ENCODE data around the gene ZC3H6. TPM values are rescaled to one million over a fixed set of nuclear protein-coding genes. Genes with fewer than 3 reads are reported as not detected.

ZC3H6 gene
- polyA plus RNA-seq, 1 of the 3 experiments (the other 2 are of a cell fraction), result 0.71 TPM

- H3K9ac ChIP-seq, result no peak overlapping the region
- no peaks in the 10 kb centered on the region; the same call in 1 of the 2 replicates for H3K79me2 ChIP-seq (ENCODE audit: insufficient read depth)
- H3K27ac ChIP-seq (ENCODE audit: low read depth in 2 of 2, low read length in 1 of 2), result no peak overlapping the region
- no peaks in the 10 kb centered on the region for H3K9me2 ChIP-seq
- peaks cover 0 to 5% of the 10 kb centered on the region in 2 experiments; a peak in 1 of 4 replicates for H3K4me1 ChIP-seq (ENCODE audit: control insufficient read depth in 1 of 2, insufficient read depth in 2 of 2, low read depth in 1 of 2, low read length in 1 of 2)
- H3F3A ChIP-seq (replicated peaks; ENCODE audit: insufficient read depth), result peaks cover 9% of the 10 kb centered on the region
- H2AFZ ChIP-seq (ENCODE audit: low read depth), result no peak overlapping the region
- no peak for DNase-seq
- H3K4me2 ChIP-seq, result no peak overlapping the region
- no peaks in the 10 kb centered on the region for H4K20me1 ChIP-seq (ENCODE audit: insufficient read depth)
- CTCF ChIA-PET, result no interaction called here
- POLR2A ChIA-PET, result no interaction called here
- no peak overlapping the region for H3K4me3 ChIP-seq (ENCODE audit: low read depth in 2 of 2, low read length in 1 of 2)
- TF ChIP-seq ZBTB33 (IDR thresholded peaks at IDR 0.05; ENCODE audit: borderline replicate concordance, low read depth), result no peak
- TF ChIP-seq RAD21 (IDR thresholded peaks at IDR 0.05; ENCODE audit: low read length), result no peak
- TF ChIP-seq USF1 (IDR thresholded peaks at IDR 0.05; ENCODE audit: borderline replicate concordance, low read depth), result no peak
- no peak for TF ChIP-seq FOXJ3 (CRISPR knock-in tag; IDR thresholded peaks at IDR 0.05)
- TF ChIP-seq MXI1 (IDR thresholded peaks at IDR 0.05; ENCODE audit: low read depth, low read length), result no peak
- TF ChIP-seq TEAD4 (IDR thresholded peaks at IDR 0.05; ENCODE audit: borderline replicate concordance, insufficient read depth), result no peak
- TF ChIP-seq EZH2phosphoT487 (IDR thresholded peaks at IDR 0.05; ENCODE audit: borderline replicate concordance, low read depth), result no peak
- TF ChIP-seq RXRA (IDR thresholded peaks at IDR 0.05; ENCODE audit: borderline replicate concordance, low read depth), result no peak
- no peak for TF ChIP-seq NRF1 (IDR thresholded peaks at IDR 0.05; ENCODE audit: low read depth, low read length)
- no peak for TF ChIP-seq SMC3 (IDR thresholded peaks at IDR 0.05; ENCODE audit: low read depth, low read length)
- TF ChIP-seq REST (IDR thresholded peaks at IDR 0.05; ENCODE audit: low read depth, low read length), result no peak
- TF ChIP-seq POLR2AphosphoS5 (IDR thresholded peaks at IDR 0.05; ENCODE audit: low read depth, low read length), result no peak
- TF ChIP-seq IRF3 (IDR thresholded peaks at IDR 0.05; ENCODE audit: low read depth, low read length), result no peak
- no peak for TF ChIP-seq MAX (IDR thresholded peaks at IDR 0.05; ENCODE audit: low read depth)
- no peak for TF ChIP-seq RCOR1 (IDR thresholded peaks at IDR 0.05; ENCODE audit: low read length)
- no peak for TF ChIP-seq PBX3 (IDR thresholded peaks at IDR 0.05)
- H3K36me3 ChIP-seq (replicated peaks in 1 of 2; ENCODE audit: control insufficient read depth in 1 of 2, insufficient read depth in 2 of 2, low read length in 1 of 2), result peaks cover 10% of the 10 kb centered on the region in 2 experiments
- no peaks in the 10 kb centered on the region for H3K27me3 ChIP-seq (ENCODE audit: insufficient read depth)
- no peaks in the 10 kb centered on the region for H3K9me3 ChIP-seq
Observed at GRCh38 chr2:112301973-112302372, 26.6 kb downstream of the ZC3H6 start.
